K562 (cell line): ENCODE data around the gene NFATC1. TPM values are rescaled to one million over a fixed set of nuclear protein-coding genes. Genes with fewer than 3 reads are reported as not detected.

ENCODE experiments used
- HNRNPLL ChIP-seq: fragments of 200-400 bp; formaldehyde crosslinking; IDR thresholded peaks from 2 replicates; pipeline ENCODE4 v1.6.1; 2017; ENCODE audit warnings: low read length, low read depth, mild to moderate bottlenecking; ENCODE audit not compliant: poor library complexity, severe bottlenecking
- TSC22D4 ChIP-seq: fragments of 450-650 bp; IDR thresholded peaks from 2 replicates; pipeline ENCODE4 v1.6.1; 2016; ENCODE audit warnings: missing genetic modification characterization, missing biosample characterization, control low read depth
- U2AF1 ChIP-seq: fragments of 200-400 bp; formaldehyde crosslinking; optimal IDR thresholded peaks from 2 replicates; pipeline ENCODE3; 2017; ENCODE audit warnings: mild to moderate bottlenecking, low read depth, low read length, moderate library complexity
- ZNF589 ChIP-seq: fragments of 200-800 bp; sonication (Bioruptor generic); IDR thresholded peaks from 2 replicates; pipeline ENCODE4 v1.6.1; 2016; ENCODE audit warnings: low read depth, missing genetic modification characterization, missing compliant biosample characterization
- ZNF79 ChIP-seq: fragments of 250-450 bp; sonication (Bioruptor Pico); IDR thresholded peaks from 2 replicates; pipeline ENCODE4 v1.4.0; 2020; ENCODE audit warnings: low read depth, mild to moderate bottlenecking, moderate library complexity
- ZZZ3 ChIP-seq: fragments of 450-650 bp; IDR thresholded peaks from 2 replicates; pipeline ENCODE4 v1.6.1; 2016; ENCODE audit warnings: antibody characterized with exemption, mild to moderate bottlenecking, moderate library complexity
- polyA plus RNA-seq, 8 experiments: library from polyadenylated mRNA; depleted of rRNA in 4 of 8; stranded (reverse) in 5 of 8; unstranded in 3 of 8; fragments of >200 nt; fragmentation: Nextera tagmentation in 2 of 8; fragmentation: Illumina TruSeq in 1 of 8; extraction: Ambion mirVana in 2 of 8; extraction: Trizol in 1 of 8; gene quantifications; 2 replicates each; pipeline versions ENCODE4 v1.2.1 to v1.2.3, GENCODE V29; 2011 to 2014; ENCODE audit warnings: inconsistent platforms in 1 of 8, missing spikeins in 1 of 8
- total RNA-seq, 7 experiments: library from RNA; depleted of rRNA in 6 of 7; stranded (reverse); fragments of >200 nt in 6 of 7; fragmentation: Illumina TruSeq in 2 of 7; extraction: Trizol in 2 of 7; gene quantifications; 2 replicates each; pipeline versions ENCODE4 v1.2.1 to v1.2.3, GENCODE V29; 2011 to 2021; ENCODE audit warnings: low replicate concordance in 1 of 7
- TF ChIP-seq, protein P1 (sequence below), 3 experiments: fragments of 200-800 bp in 1 of 3; fragments of 250-450 bp in 1 of 3; fragments of 450-650 bp in 1 of 3; sonication (Bioruptor Pico) in 1 of 3; sonication (Bioruptor generic) in 1 of 3; formaldehyde crosslinking in 1 of 3; IDR thresholded peaks; 2 replicates each; pipeline versions ENCODE4 v1.6.1 to v1.8.0; 2016 to 2022; ENCODE audit warnings: mild to moderate bottlenecking in 2 of 3, missing genetic modification characterization in 2 of 3, missing compliant biosample characterization in 1 of 3, moderate library complexity in 1 of 3
- TF ChIP-seq, protein P2 (sequence below): fragments of 450-650 bp; formaldehyde crosslinking; IDR thresholded peaks from 2 replicates; pipeline ENCODE4 v1.4.0; 2020; ENCODE audit warnings: mild to moderate bottlenecking, moderate library complexity
- TF ChIP-seq, protein P3 (sequence below): fragments of 250-450 bp; sonication (Bioruptor Pico); IDR thresholded peaks from 2 replicates; pipeline ENCODE4 v1.8.0; 2022; ENCODE audit warnings: moderate library complexity, mild to moderate bottlenecking, inconsistent platforms
- TF ChIP-seq, protein P4 (sequence below): fragments of 250-450 bp; sonication (Bioruptor Pico); IDR thresholded peaks from 2 replicates; pipeline ENCODE4 v1.5.0; 2021; ENCODE audit warnings: mild to moderate bottlenecking, borderline replicate concordance
- TF ChIP-seq, protein P5 (sequence below): fragments of 250-450 bp; sonication (Bioruptor Pico); IDR thresholded peaks from 2 replicates; pipeline ENCODE4 v1.5.0; 2020; ENCODE audit warnings: mild to moderate bottlenecking

The NFATC1 gene
- total and polyA plus RNA-seq, 9 of the 15 experiments (the other 6 are each of a cell fraction or from before 2014, with no cell fraction given): 1.1 to 16.4 (median 2.5) TPM

DNA sequence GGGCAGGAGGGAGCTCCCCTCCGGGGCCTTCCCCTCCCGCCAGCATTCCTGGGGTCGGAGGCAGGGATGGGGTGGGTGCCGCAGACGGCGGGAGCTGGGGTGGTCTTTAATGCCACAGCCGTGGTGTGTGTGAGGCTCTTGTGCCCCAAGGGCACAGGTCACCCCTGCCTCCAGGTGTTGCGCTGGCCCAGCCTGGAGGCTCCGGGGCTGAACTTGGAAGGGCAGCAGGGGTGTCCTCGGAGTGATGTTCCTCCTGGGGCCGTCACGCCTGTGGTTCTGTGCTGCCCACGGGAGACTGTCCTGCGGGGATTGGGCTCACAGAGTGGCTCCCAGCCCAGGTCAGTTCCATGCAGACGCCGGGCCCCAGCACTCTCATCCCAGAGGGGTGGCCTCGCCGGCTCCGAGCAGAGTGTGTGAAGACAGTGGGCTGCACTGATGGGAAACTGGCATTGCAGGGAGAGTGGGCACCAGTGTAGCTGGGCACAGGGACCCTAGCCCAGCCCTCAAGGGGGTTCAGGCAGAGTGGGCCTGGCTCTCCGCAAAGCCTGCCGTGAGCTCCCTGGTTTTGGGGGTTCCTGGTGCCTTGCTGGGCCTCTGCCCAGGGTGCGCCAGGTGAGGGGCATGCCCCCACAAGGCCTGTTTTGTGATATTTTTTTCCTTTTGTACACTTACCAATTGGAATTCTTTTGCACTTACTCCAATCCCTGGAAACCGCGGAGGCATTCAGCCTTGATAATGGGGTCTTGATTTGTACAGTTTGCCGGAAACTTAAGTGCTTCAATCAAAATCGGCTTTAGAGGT lies 56.7 kb downstream of the NFATC1 start (continued):
- TF ChIP-seq ZNF79 (CRISPR knock-in tag): no peak
- no peak for TF ChIP-seq U2AF1
- TF ChIP-seq, protein P1, sequence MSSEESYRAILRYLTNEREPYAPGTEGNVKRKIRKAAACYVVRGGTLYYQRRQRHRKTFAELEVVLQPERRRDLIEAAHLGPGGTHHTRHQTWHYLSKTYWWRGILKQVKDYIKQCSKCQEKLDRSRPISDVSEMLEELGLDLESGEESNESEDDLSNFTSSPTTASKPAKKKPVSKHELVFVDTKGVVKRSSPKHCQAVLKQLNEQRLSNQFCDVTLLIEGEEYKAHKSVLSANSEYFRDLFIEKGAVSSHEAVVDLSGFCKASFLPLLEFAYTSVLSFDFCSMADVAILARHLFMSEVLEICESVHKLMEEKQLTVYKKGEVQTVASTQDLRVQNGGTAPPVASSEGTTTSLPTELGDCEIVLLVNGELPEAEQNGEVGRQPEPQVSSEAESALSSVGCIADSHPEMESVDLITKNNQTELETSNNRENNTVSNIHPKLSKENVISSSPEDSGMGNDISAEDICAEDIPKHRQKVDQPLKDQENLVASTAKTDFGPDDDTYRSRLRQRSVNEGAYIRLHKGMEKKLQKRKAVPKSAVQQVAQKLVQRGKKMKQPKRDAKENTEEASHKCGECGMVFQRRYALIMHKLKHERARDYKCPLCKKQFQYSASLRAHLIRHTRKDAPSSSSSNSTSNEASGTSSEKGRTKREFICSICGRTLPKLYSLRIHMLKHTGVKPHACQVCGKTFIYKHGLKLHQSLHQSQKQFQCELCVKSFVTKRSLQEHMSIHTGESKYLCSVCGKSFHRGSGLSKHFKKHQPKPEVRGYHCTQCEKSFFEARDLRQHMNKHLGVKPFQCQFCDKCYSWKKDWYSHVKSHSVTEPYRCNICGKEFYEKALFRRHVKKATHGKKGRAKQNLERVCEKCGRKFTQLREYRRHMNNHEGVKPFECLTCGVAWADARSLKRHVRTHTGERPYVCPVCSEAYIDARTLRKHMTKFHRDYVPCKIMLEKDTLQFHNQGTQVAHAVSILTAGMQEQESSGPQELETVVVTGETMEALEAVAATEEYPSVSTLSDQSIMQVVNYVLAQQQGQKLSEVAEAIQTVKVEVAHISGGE (CRISPR knock-in tag; IDR thresholded peaks at IDR 0.05): no peak
- no peak for TF ChIP-seq ZZZ3
- TF ChIP-seq, protein P2, sequence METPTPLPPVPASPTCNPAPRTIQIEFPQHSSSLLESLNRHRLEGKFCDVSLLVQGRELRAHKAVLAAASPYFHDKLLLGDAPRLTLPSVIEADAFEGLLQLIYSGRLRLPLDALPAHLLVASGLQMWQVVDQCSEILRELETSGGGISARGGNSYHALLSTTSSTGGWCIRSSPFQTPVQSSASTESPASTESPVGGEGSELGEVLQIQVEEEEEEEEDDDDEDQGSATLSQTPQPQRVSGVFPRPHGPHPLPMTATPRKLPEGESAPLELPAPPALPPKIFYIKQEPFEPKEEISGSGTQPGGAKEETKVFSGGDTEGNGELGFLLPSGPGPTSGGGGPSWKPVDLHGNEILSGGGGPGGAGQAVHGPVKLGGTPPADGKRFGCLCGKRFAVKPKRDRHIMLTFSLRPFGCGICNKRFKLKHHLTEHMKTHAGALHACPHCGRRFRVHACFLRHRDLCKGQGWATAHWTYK: no peak
- TF ChIP-seq, protein P3, sequence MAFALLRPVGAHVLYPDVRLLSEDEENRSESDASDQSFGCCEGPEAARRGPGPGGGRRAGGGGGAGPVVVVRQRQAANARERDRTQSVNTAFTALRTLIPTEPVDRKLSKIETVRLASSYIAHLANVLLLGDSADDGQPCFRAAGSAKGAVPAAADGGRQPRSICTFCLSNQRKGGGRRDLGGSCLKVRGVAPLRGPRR (CRISPR knock-in tag): no peak
- no peak for TF ChIP-seq TSC22D4
- no peak for TF ChIP-seq HNRNPLL
- TF ChIP-seq, protein P4, sequence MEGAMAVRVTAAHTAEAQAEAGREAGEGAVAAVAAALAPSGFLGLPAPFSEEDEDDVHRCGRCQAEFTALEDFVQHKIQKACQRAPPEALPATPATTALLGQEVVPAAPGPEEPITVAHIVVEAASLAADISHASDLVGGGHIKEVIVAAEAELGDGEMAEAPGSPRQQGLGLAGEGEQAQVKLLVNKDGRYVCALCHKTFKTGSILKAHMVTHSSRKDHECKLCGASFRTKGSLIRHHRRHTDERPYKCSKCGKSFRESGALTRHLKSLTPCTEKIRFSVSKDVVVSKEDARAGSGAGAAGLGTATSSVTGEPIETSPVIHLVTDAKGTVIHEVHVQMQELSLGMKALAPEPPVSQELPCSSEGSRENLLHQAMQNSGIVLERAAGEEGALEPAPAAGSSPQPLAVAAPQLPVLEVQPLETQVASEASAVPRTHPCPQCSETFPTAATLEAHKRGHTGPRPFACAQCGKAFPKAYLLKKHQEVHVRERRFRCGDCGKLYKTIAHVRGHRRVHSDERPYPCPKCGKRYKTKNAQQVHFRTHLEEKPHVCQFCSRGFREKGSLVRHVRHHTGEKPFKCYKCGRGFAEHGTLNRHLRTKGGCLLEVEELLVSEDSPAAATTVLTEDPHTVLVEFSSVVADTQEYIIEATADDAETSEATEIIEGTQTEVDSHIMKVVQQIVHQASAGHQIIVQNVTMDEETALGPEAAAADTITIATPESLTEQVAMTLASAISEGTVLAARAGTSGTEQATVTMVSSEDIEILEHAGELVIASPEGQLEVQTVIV (CRISPR knock-in tag): no peak
- TF ChIP-seq ZNF589: no peak
- TF ChIP-seq, protein P5, sequence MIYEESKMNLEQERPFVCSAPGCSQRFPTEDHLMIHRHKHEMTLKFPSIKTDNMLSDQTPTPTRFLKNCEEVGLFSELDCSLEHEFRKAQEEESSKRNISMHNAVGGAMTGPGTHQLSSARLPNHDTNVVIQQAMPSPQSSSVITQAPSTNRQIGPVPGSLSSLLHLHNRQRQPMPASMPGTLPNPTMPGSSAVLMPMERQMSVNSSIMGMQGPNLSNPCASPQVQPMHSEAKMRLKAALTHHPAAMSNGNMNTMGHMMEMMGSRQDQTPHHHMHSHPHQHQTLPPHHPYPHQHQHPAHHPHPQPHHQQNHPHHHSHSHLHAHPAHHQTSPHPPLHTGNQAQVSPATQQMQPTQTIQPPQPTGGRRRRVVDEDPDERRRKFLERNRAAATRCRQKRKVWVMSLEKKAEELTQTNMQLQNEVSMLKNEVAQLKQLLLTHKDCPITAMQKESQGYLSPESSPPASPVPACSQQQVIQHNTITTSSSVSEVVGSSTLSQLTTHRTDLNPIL (CRISPR knock-in tag): no peak
